Ectodermal cell (in vitro differentiated cells): ENCODE results near the gene TPM2. TPM values are rescaled to one million over a fixed set of nuclear protein-coding genes. Genes with fewer than 3 reads are reported as not detected.

Source experiments
- H3K27ac ChIP-seq: 2 replicates; pipeline ENCODE4 v1.7.0; 2013; ENCODE audit warnings: mild to moderate bottlenecking, low read depth, low read length; ENCODE audit not compliant: insufficient read depth, poor library complexity, severe bottlenecking
- H3K27me3 ChIP-seq: 2 replicates; pipeline ENCODE4 v1.7.0; 2013; ENCODE audit warnings: mild to moderate bottlenecking, low read length; ENCODE audit not compliant: insufficient read depth, control insufficient read depth, poor library complexity, severe bottlenecking
- H3K36me3 ChIP-seq: one replicate; pipeline ENCODE4 v1.7.0; 2013; ENCODE audit warnings: low read length; ENCODE audit not compliant: control insufficient read depth, insufficient read depth
- H3K4me1 ChIP-seq: one replicate; pipeline ENCODE4 v1.7.0; 2013; ENCODE audit warnings: low read length; ENCODE audit not compliant: control insufficient read depth, insufficient read depth
- H3K4me3 ChIP-seq: 2 replicates; pipeline ENCODE4 v1.7.0; 2013; ENCODE audit warnings: low read depth, low read length, control low read depth; ENCODE audit not compliant: insufficient read depth
- H3K9me3 ChIP-seq: 2 replicates; pipeline ENCODE4 v1.7.0; 2013; ENCODE audit warnings: mild to moderate bottlenecking, low read length, moderate library complexity; ENCODE audit not compliant: control insufficient read depth
- WGBS, 2 experiments: methylation state at CpG; one replicate each; pipeline ENCODE4 v1.1.7; 2013; ENCODE audit warnings: missing lambda C conversion rate in 2 of 2; 5-methylcytosine and 5-hydroxymethylcytosine counted together
- polyA plus RNA-seq, 4 experiments: library from polyadenylated mRNA; stranded (reverse); fragments of 50-300 nt; gene quantifications; one replicate each; pipeline ENCODE4 v1.2.3, GENCODE V29; 2013

The TPM2 gene
- polyA plus RNA-seq (2013, experiment 1 of 4): 609 TPM
- 478 TPM for polyA plus RNA-seq (2013, experiment 2 of 4)
- 425 TPM for polyA plus RNA-seq (2013, experiment 3 of 4)
- polyA plus RNA-seq (2013, experiment 4 of 4): 480 TPM

- H3K27me3 ChIP-seq: no peaks in the 10 kb centered on the region
- H3K36me3 ChIP-seq: peaks cover 3% of the 10 kb centered on the region
- H3K9me3 ChIP-seq: no peaks in the 10 kb centered on the region
- peak within 1 kb of the TSS; percentile 60 for H3K4me3 ChIP-seq
- WGBS, 2 experiments: 0 to 1% methylated on average over 61 of the region's 61 CpGs
- H3K27ac ChIP-seq: peak within 1 kb of the TSS; percentile 63
- H3K4me1 ChIP-seq: peaks cover 19% of the 10 kb centered on the region
Observed at GRCh38 chr9:35689542-35690293, at the start of gene TPM2. TSS of gene TPM2 (minus strand) at chr9:35689925. CDS start at chr9:35689817, 108 bp downstream.

- peaks cover 65% of the 10 kb centered on the region for H3K36me3 ChIP-seq
- H3K4me3 ChIP-seq: no peak overlapping the region
- H3K9me3 ChIP-seq: no peaks in the 10 kb centered on the region
- no peaks in the 10 kb centered on the region for H3K27me3 ChIP-seq
- H3K27ac ChIP-seq: no peak overlapping the region
- 94% methylated on average over 7 of the region's 7 CpGs for WGBS, 2 experiments
- H3K4me1 ChIP-seq: peaks cover 2% of the 10 kb centered on the region
Observed at GRCh38 chr9:35738924-35739323, 49.2 kb upstream of the TPM2 start.

GRCh38 chr9:35738186-35738585 lies 48.5 kb upstream of the TPM2 start:
- Histone ChIP-seq H3K4me3 (no peak overlapping the region), H3K9me3 (no peaks in the 10 kb centered on the region), H3K27ac (no peak overlapping the region), H3K4me1 (peaks cover 8% of the 10 kb centered on the region), H3K27me3 (no peaks in the 10 kb centered on the region), H3K36me3 (peaks cover 61% of the 10 kb centered on the region)
- 92 to 93% methylated on average over 4 of the region's 4 CpGs for WGBS, 2 experiments

GRCh38 chr9:35737143-35737542 lies 47.4 kb upstream of the TPM2 start:
- Histone ChIP-seq H3K36me3 (peaks cover 57% of the 10 kb centered on the region), H3K9me3 (no peaks in the 10 kb centered on the region), H3K4me1 (peaks cover 9% of the 10 kb centered on the region), H3K27me3 (no peaks in the 10 kb centered on the region), H3K27ac (no peak overlapping the region), H3K4me3 (no peak overlapping the region)
- 94 to 97% methylated on average over 7 of the region's 7 CpGs for WGBS, 2 experiments

- Histone ChIP-seq H3K9me3 (no peaks in the 10 kb centered on the region), H3K4me3 (no peak overlapping the region), H3K4me1 (peaks cover 9% of the 10 kb centered on the region), H3K27ac (peak overlapping the region; percentile 76), H3K36me3 (peaks cover 50% of the 10 kb centered on the region), H3K27me3 (no peaks in the 10 kb centered on the region)
- 63 to 66% methylated on average over 5 of the region's 5 CpGs for WGBS, 2 experiments
Observed at GRCh38 chr9:35736201-35736633, 46.5 kb upstream of the TPM2 start.

GRCh38 chr9:35734096-35734495 lies 44.4 kb upstream of the TPM2 start:
- H3K36me3 ChIP-seq: peaks cover 33% of the 10 kb centered on the region
- H3K27ac ChIP-seq: no peak overlapping the region
- H3K9me3 ChIP-seq: no peaks in the 10 kb centered on the region
- H3K27me3 ChIP-seq: no peaks in the 10 kb centered on the region
- 76 to 96% methylated on average over 3 of the region's 3 CpGs for WGBS, 2 experiments
- H3K4me1 ChIP-seq: peaks cover 30% of the 10 kb centered on the region
- no peak overlapping the region for H3K4me3 ChIP-seq

GRCh38 chr9:35732800-35733541 lies 43.2 kb upstream of the TPM2 start:
- H3K36me3 ChIP-seq: peaks cover 22% of the 10 kb centered on the region
- H3K4me1 ChIP-seq: peaks cover 41% of the 10 kb centered on the region
- WGBS, 2 experiments: 0 to 2% methylated on average over 13 to 14 of the region's 14 CpGs
- H3K27ac ChIP-seq: peak overlapping the region; percentile 83
- H3K4me3 ChIP-seq: peak overlapping the region; percentile 67
- no peaks in the 10 kb centered on the region for H3K9me3 ChIP-seq
- no peaks in the 10 kb centered on the region for H3K27me3 ChIP-seq

- peaks cover 15% of the 10 kb centered on the region for H3K36me3 ChIP-seq
- no peaks in the 10 kb centered on the region for H3K27me3 ChIP-seq
- H3K9me3 ChIP-seq: no peaks in the 10 kb centered on the region
- WGBS, 2 experiments: 0% methylated on average over 49 of the region's 49 CpGs
- H3K4me3 ChIP-seq: peak within 1 kb of the TSS; percentile 67
- H3K4me1 ChIP-seq: peaks cover 47% of the 10 kb centered on the region
- H3K27ac ChIP-seq: peak within 1 kb of the TSS; percentile 83
Observed at GRCh38 chr9:35732185-35732799, 42.6 kb upstream of the TPM2 start, which contains the start of the genes CREB3 and TLN1. TSS of gene CREB3 (plus strand) at chr9:35732666. CDS start at chr9:35732773, 107 bp downstream. TSS of gene TLN1 (minus strand) at chr9:35732195. CDS start at chr9:35725694, 6,501 bp downstream.

- H3K36me3 ChIP-seq: peaks cover 8% of the 10 kb centered on the region
- 1% methylated on average over 47 of the region's 47 CpGs for WGBS, 2 experiments
- H3K27me3 ChIP-seq: no peaks in the 10 kb centered on the region
- peak overlapping the region; percentile 67 for H3K4me3 ChIP-seq
- H3K4me1 ChIP-seq: peaks cover 52% of the 10 kb centered on the region
- peak overlapping the region; percentile 83 for H3K27ac ChIP-seq
- H3K9me3 ChIP-seq: no peaks in the 10 kb centered on the region
Observed at GRCh38 chr9:35731415-35732184, 41.9 kb upstream of the TPM2 start.
